HPDE6-E6E7 (cell line): Measurements from ENCODE around the gene POU6F2.
"Not testable (repeated sequence)": the region's sequence is repeated elsewhere in the genome, so short reads cannot be mapped to it uniquely, and the experiment has no call there.

Experiments used
- DNase-seq: peaks from one replicate; pipeline ENCODE4 v3.0.0; 2011; ENCODE audit warnings: missing footprints; ENCODE audit errors: extremely low spot score

POU6F2 gene

GRCh38 chr7:39355664-39356063 is 378.0 kb downstream of the POU6F2 start:
- DNase-seq = no peak

- no peak for DNase-seq
Measured at GRCh38 chr7:39356172-39356925, 378.6 kb downstream of the POU6F2 start.

- no peak for DNase-seq
Measured at GRCh38 chr7:39357648-39358047, 379.9 kb downstream of the POU6F2 start.

- no peak for DNase-seq
Measured at GRCh38 chr7:39360038-39360437, 382.3 kb downstream of the POU6F2 start.

- DNase-seq = no peak
Measured at GRCh38 chr7:39360766-39361165, 383.1 kb downstream of the POU6F2 start.

GRCh38 chr7:39365751-39366295 is 388.1 kb downstream of the POU6F2 start:
- DNase-seq = no peak

GRCh38 chr7:39367451-39367850 is 389.7 kb downstream of the POU6F2 start:
- no peak for DNase-seq

- DNase-seq = no peak
Measured at GRCh38 chr7:39367943-39368342, 390.2 kb downstream of the POU6F2 start.

GRCh38 chr7:39372383-39372782 is 394.7 kb downstream of the POU6F2 start:
- DNase-seq = no peak

- no peak for DNase-seq
Measured at GRCh38 chr7:39374436-39375040, 396.8 kb downstream of the POU6F2 start.

GRCh38 chr7:39375047-39375873 is 397.6 kb downstream of the POU6F2 start:
- no peak for DNase-seq

- DNase-seq = no peak
Measured at GRCh38 chr7:39375874-39376190, 398.1 kb downstream of the POU6F2 start.

GRCh38 chr7:39376881-39377280 is 399.2 kb downstream of the POU6F2 start:
- not testable (repeated sequence) for DNase-seq

- no peak for DNase-seq
Measured at GRCh38 chr7:39379416-39379815, 401.7 kb downstream of the POU6F2 start.

GRCh38 chr7:39383136-39383535 is 405.4 kb downstream of the POU6F2 start:
- no peak for DNase-seq

GRCh38 chr7:39384386-39384785 is 406.7 kb downstream of the POU6F2 start:
- DNase-seq = no peak

- no peak for DNase-seq
Measured at GRCh38 chr7:39386718-39387117, 409.0 kb downstream of the POU6F2 start.

- DNase-seq = no peak
Measured at GRCh38 chr7:39392151-39392550, 414.4 kb downstream of the POU6F2 start.

- DNase-seq = no peak
Measured at GRCh38 chr7:39394105-39394680, 416.5 kb downstream of the POU6F2 start.

GRCh38 chr7:39399458-39399857 is 421.7 kb downstream of the POU6F2 start:
- no peak for DNase-seq

- DNase-seq = no peak
Measured at GRCh38 chr7:39399986-39400385, 422.3 kb downstream of the POU6F2 start.

GRCh38 chr7:39400836-39401235 is 423.1 kb downstream of the POU6F2 start:
- DNase-seq = no peak
